ACC112 (cell line): ENCODE results near the gene EXOC2.
"Not testable (repeated sequence)": the region's sequence is repeated elsewhere in the genome, so short reads cannot be mapped to it uniquely, and the experiment has no call there.

Experiments
- H2AFZ ChIP-seq: fragments of 200-600 bp; sonication (generic); one replicate; pipeline ENCODE4 v1.6.0; 2017; ENCODE audit warnings: antibody characterized with exemption, low read length; ENCODE audit not compliant: unreplicated experiment
- H3K27ac ChIP-seq: fragments of 200-600 bp; sonication (generic); 2 replicates; pipeline ENCODE4 v1.5.1; 2014; ENCODE audit warnings: low read depth, mild to moderate bottlenecking, antibody characterized with exemption, low read length, moderate library complexity
- H3K27me3 ChIP-seq: fragments of 200-600 bp; sonication (generic); 2 replicates; pipeline ENCODE4 v1.6.1; 2014; ENCODE audit warnings: mild to moderate bottlenecking, antibody characterized with exemption, low read length, moderate library complexity, mixed read lengths; ENCODE audit not compliant: insufficient read depth
- H3K36me3 ChIP-seq: fragments of 200-600 bp; sonication (generic); 2 replicates; pipeline ENCODE4 v1.6.1; 2016; ENCODE audit warnings: mild to moderate bottlenecking, antibody characterized with exemption, low read length, moderate library complexity, mixed read lengths; ENCODE audit not compliant: insufficient read depth
- H3K4me1 ChIP-seq: fragments of 200-600 bp; sonication (generic); one replicate; pipeline ENCODE4 v1.6.1; 2016; ENCODE audit warnings: low read length, mixed read lengths; ENCODE audit not compliant: insufficient read depth, unreplicated experiment, control insufficient read depth
- H3K4me3 ChIP-seq: fragments of 200-600 bp; sonication (generic); 2 replicates; pipeline ENCODE4 v1.5.1; 2014; ENCODE audit warnings: mild to moderate bottlenecking, low read depth, low read length
- H3K79me2 ChIP-seq: fragments of 200-600 bp; sonication (generic); one replicate; pipeline ENCODE4 v1.6.0; 2016; ENCODE audit warnings: low read length; ENCODE audit not compliant: control insufficient read depth, unreplicated experiment, insufficient read depth

The EXOC2 gene

GRCh38 chr6:583116-583515 is 109.8 kb downstream of the EXOC2 start:
- Histone ChIP-seq H3K4me3 (no peak overlapping the region), H3K27ac (no peak overlapping the region), H3K27me3 (no peaks in the 10 kb centered on the region), H3K36me3 (no peaks in the 10 kb centered on the region), H3K79me2 (no peaks in the 10 kb centered on the region), H2AFZ (no peak overlapping the region), H3K4me1 (no peaks in the 10 kb centered on the region)

- Histone ChIP-seq H3K79me2 (no peaks in the 10 kb centered on the region), H3K27me3 (no peaks in the 10 kb centered on the region), H3K27ac (no peak overlapping the region), H2AFZ (no peak overlapping the region), H3K4me1 (no peaks in the 10 kb centered on the region), H3K36me3 (no peaks in the 10 kb centered on the region), H3K4me3 (no peak overlapping the region)
Observed at GRCh38 chr6:582370-582769, 110.6 kb downstream of the EXOC2 start.

- H3K4me3 ChIP-seq = no peak overlapping the region
- no peaks in the 10 kb centered on the region for H3K4me1 ChIP-seq
- H3K27ac ChIP-seq = no peak overlapping the region
- H3K27me3 ChIP-seq = no peaks in the 10 kb centered on the region
- H3K36me3 ChIP-seq = no peaks in the 10 kb centered on the region
- no peak overlapping the region for H2AFZ ChIP-seq
- no peaks in the 10 kb centered on the region for H3K79me2 ChIP-seq
Observed at GRCh38 chr6:579339-579738, 113.6 kb downstream of the EXOC2 start.

- Histone ChIP-seq H3K79me2 (no peaks in the 10 kb centered on the region), H3K27me3 (no peaks in the 10 kb centered on the region), H3K4me1 (no peaks in the 10 kb centered on the region), H3K36me3 (0 out of 2 replicates have a peak, but pooled peaks cover 3% of the 10 kb centered on the region), H2AFZ (no peak overlapping the region), H3K4me3 (no peak overlapping the region), H3K27ac (no peak overlapping the region)
Observed at GRCh38 chr6:572596-573265, 120.2 kb downstream of the EXOC2 start.

- Histone ChIP-seq H3K36me3 (0 out of 2 replicates have a peak, but pooled peaks cover 3% of the 10 kb centered on the region), H2AFZ (no peak overlapping the region), H3K79me2 (no peaks in the 10 kb centered on the region), H3K27me3 (no peaks in the 10 kb centered on the region), H3K27ac (no peak overlapping the region), H3K4me3 (no peak overlapping the region), H3K4me1 (no peaks in the 10 kb centered on the region)
Observed at GRCh38 chr6:571892-572291, 121.0 kb downstream of the EXOC2 start.

- no peaks in the 10 kb centered on the region for H3K27me3 ChIP-seq
- 0 out of 2 replicates have a peak, but pooled peaks cover 3% of the 10 kb centered on the region for H3K36me3 ChIP-seq
- H3K27ac ChIP-seq = no peak overlapping the region
- H3K4me3 ChIP-seq = no peak overlapping the region
- no peaks in the 10 kb centered on the region for H3K4me1 ChIP-seq
- no peaks in the 10 kb centered on the region for H3K79me2 ChIP-seq
- H2AFZ ChIP-seq = no peak overlapping the region
Observed at GRCh38 chr6:570825-571224, 122.1 kb downstream of the EXOC2 start.

GRCh38 chr6:568954-569523 is 123.9 kb downstream of the EXOC2 start:
- Histone ChIP-seq H3K36me3 (0 out of 2 replicates have a peak, but pooled peaks cover 3% of the 10 kb centered on the region), H3K27me3 (no peaks in the 10 kb centered on the region), H3K27ac (no peak overlapping the region), H3K79me2 (no peaks in the 10 kb centered on the region), H3K4me1 (no peaks in the 10 kb centered on the region), H3K4me3 (no peak overlapping the region), H2AFZ (no peak overlapping the region)

- Histone ChIP-seq H3K36me3 (0 out of 2 replicates have a peak, but pooled peaks cover 3% of the 10 kb centered on the region), H3K4me1 (no peaks in the 10 kb centered on the region), H3K79me2 (no peaks in the 10 kb centered on the region), H3K27ac (no peak overlapping the region), H3K4me3 (no peak overlapping the region), H3K27me3 (no peaks in the 10 kb centered on the region), H2AFZ (no peak overlapping the region)
Observed at GRCh38 chr6:568085-568484, 124.9 kb downstream of the EXOC2 start.

- no peaks in the 10 kb centered on the region for H3K27me3 ChIP-seq
- H3K27ac ChIP-seq = no peak overlapping the region
- peaks cover 5% of the 10 kb centered on the region; the same call in 1 of the 2 replicates for H3K36me3 ChIP-seq
- no peak overlapping the region for H3K4me3 ChIP-seq
- no peaks in the 10 kb centered on the region for H3K4me1 ChIP-seq
- no peak overlapping the region for H2AFZ ChIP-seq
- no peaks in the 10 kb centered on the region for H3K79me2 ChIP-seq
Observed at GRCh38 chr6:563863-564262, 129.1 kb downstream of the EXOC2 start.

- Histone ChIP-seq H3K4me3 (no peak overlapping the region), H3K27ac (no peak overlapping the region), H3K79me2 (no peaks in the 10 kb centered on the region), H3K36me3 (peaks cover 5% of the 10 kb centered on the region; the same call in 1 of the 2 replicates), H2AFZ (no peak overlapping the region), H3K4me1 (no peaks in the 10 kb centered on the region), H3K27me3 (no peaks in the 10 kb centered on the region)
Observed at GRCh38 chr6:562052-562676, 130.8 kb downstream of the EXOC2 start.

GRCh38 chr6:561335-561734 is 131.6 kb downstream of the EXOC2 start:
- not testable (repeated sequence) for H3K27me3 ChIP-seq, H3K4me1 ChIP-seq, H3K27ac ChIP-seq, H3K4me3 ChIP-seq, H3K36me3 ChIP-seq, H2AFZ ChIP-seq, H3K79me2 ChIP-seq
